Right renal pelvis (tissue), 4 donors: ENCODE results near the gene CWC27. TPM values are rescaled to one million over a fixed set of nuclear protein-coding genes. Genes with fewer than 3 reads are reported as not detected.

ENCODE experiments used
- DNase-seq, 4 donors: peaks; one replicate each; pipeline ENCODE4 v3.0.0-alpha.2; 2013; ENCODE audit warnings: low read depth in 4 of 4, low spot score in 3 of 4, missing footprints in 1 of 4
- polyA plus RNA-seq, 4 donors: library from polyadenylated mRNA; unstranded; fragments of 120-200 nt; gene quantifications; one replicate each; pipeline ENCODE4 v1.2.1, GENCODE V29; 2013; ENCODE audit not compliant: insufficient read length in 4 of 4

Gene CWC27
- polyA plus RNA-seq, 4 donors: 35.9 to 44.0 (median 42.8) TPM

DNA sequence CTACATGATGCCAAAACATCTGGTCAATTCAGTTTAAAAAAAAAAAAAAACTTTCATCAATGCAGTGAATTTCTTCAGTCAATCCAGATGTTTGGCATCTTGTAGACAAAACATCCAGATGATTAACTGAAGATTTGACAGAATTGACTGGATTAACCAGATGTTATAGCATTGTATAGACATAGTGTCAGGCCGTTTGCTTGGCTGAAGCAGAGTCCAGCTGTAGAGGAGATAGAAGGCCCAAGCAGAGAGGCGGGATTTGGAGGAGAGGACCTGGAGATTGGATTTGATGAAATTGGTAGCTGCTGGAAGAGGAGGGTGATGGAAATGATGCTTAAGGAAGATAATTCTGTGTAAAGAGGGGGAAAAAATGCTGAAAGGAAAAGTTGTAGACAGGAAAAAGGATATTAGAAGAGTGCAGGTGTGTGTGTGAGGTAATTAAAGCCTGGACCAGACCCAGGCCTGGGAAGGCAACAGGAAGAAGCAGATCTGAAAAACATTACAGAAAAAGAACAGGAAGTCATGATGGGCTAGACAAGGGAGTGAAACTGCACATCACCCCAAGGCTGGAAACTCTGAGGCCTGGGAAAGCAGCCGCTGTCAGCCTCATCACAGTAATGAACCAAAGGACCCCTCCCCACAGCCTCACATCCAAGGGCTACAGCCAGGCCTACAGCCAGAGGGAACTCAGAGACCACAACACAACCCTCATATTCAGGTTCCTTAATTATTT lies 258.3 kb downstream of the CWC27 start:
- DNase-seq: no peak

DNA sequence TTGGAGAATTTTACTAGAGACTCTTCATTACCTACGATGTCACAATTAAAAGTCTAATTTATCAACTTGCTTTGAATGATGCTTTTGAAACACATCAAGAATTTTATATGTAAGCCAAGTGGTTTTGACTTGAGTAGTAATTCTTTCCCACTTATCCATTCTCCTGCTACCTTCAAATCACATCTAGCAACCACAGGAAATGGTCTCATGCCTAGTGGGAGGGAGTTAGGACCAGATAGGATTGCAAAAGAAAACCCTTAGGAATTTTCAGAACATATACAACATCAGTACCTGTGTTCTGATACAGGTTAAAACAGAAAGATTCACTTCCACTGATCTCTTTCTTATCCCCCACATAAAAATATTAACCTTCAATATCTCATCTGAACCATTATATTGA lies 260.4 kb downstream of the CWC27 start:
- no peak for DNase-seq

DNA sequence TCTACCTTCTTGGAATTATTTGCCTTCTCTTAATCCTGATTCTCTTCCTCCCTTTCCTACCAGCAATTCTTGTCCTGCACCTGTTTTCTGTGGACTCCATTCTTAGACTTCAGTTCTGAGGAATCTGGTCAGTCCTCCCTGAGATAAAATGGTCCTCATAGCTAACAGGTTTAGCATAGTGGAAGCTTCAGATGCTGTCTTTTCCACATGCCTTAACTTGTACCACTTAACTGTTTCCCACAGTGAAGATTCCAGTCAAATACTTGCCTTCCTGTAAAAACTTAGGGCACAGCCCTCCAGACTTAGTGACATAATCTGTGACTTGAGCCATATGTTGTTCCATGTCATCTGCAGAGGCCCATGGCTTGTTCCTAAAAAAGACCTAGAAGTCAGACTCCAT lies 261.3 kb downstream of the CWC27 start:
- DNase-seq: no peak

DNA sequence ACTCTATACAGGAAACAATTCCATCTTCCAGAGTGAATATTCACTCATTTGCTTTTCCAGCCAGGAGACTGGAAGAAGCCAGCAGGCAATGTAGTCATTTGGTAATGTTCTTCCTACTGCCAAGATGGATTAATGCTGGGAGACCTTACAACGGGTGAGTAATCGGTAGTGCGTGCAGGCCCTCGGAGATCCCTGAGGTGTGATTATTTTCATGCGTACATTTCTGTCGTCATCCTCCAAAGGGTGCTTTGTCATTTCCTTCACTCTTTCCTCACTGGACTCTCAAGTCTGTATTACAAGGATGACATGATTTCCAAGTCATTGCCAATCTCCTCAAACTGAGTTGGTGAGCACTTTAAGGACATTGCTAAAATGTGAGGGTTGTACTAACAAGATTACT lies 263.5 kb downstream of the CWC27 start:
- no peak for DNase-seq

DNA sequence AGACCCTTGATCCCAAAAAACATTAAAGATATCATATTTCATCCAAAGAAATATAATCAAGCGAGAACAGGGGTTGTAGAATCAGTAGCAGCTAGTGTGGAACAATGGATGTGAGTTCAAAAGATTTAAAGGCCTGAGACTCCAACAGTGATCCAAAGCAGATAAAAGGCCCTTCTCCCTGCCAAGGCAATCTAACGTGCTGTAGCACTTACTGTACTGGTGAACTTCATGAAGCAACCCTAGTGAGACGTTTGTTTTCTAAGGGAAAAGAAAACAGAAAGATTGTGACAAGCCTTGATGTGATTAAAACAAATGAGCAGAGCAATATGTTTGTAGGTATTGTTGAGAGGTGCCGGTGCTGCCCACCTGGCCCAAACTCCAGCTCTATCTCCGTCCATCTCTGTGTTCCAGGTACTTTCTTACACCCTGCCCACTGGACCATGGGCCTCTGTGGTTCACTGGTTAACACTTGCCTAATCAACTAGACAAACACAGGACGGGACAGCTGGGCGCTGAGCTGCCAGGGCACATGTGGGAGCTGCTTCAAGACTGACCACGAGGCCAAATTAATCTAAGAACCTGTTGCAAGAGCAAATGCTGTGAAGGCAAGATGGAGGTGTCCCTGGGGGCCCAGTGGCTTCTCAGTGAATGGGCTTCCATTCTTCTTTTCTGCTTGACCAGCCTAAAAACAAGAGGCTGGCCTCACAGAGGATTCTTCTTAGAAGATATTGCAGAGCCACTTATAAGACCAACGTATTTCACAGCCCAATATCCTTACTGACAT lies 265.5 kb downstream of the CWC27 start:
- no peak for DNase-seq

DNA sequence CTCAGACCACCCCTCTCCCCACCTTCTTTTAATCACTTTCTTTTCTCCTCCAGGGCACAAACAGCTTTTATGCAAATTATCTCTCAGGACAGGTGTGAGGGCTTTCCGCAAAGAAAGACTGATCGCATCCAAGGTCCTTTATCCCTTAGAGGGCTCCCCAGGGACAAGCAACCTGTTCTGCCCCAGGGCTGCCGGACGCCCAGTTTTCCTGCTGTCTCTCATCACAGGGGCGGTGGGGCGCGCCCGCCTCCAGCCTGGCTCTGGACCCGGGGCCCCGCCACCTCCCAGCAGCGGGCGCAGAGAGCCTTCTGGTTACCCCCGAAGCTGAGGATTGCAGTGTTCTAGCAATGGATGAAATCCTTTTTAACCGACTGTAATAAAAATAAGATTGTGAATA lies 266.1 kb downstream of the CWC27 start:
- no peak for DNase-seq

DNA sequence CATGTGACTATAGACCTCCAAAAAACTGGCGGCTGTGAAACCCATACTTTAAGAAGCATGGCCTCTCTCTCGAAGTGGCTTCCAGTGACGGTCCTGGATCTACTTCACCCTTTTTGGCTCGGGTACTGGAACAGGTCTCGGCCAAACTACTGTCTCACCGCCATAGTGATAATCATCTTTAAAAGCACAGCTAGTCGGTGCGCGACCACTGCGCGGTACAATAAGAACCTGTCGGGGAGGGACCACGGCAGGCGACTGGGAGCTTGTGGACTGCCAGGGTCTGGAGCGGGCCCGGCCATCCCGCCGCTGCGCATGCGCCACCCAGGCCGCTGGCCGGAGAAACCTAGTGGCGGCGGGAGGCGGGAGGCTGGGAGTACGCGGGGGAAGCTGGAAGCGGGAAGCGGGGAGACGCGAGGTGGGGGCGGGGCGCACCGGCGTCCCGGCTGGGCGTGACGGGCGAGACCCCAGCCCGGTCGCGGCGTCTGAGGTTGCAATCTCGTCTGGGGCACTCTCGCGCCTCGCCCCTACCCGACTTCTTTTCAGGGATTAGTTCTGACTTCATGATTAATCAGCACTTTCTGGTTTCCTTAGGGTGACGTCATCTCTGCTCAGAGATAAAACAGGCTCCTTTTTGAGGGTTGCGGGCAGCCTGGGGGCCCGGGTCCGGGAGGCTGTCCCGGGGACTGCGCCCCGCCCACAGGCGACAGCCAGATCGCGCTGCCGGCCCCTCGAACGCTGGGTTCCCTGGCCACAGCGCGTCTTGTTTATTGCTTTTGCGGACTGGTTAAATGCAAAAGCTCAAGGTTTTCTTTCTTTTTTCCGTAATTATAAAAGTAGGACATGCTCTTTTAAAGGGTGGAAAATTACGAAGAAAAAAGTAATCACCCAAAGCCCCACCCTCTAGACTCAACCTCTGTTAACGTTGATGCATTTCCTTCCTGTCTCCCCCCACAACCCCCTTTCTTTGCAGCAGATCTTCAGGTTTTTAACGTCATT lies 266.8 kb downstream of the CWC27 start:
- DNase-seq: peak; percentile 72 to 83 (median 80)

DNA sequence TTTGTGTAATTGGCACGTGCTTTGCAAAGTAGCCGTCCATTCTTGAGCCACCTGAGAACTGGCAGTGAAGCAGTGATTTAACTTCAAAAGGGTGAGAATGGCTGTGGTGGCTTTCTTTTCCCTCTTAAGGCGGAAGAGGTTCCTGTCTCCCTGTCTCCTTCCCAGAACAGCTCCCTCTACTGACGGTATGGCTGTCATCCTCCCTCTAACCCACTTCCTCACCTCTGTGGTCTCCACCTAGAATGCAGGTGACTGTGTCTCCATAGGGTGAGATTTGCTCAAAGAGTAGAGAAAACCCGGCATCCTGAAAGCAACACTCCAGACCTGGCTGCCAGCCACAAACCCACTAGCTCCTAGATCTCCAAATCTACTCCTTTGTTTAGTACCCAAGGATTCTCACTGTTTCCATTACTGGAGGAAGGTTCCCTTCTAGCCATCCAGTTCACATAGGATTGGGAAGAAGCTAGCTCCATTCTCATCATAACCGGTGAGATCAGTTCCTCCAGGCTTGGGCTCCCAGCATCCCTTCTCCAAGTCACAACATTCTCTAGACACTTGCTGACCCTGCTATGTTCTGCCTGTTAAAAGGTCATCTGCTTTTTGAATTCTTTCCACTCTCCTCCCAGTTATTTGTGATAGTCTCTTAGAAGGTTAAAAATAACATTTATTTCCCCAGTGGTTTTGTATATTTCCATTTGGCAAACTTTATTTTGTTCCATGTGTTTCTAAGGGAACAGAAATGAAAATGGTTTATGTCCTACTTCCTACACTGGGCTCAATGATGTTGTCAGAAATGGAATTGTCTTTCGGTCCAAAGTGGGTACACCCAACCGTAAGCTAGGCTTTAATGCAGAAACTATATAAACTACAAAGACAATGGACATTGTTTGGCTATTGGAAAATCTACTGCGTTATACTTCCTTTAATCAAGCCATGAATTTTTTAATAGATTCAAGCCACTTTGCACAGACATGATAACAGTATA lies 269.4 kb downstream of the CWC27 start:
- DNase-seq: no peak

DNA sequence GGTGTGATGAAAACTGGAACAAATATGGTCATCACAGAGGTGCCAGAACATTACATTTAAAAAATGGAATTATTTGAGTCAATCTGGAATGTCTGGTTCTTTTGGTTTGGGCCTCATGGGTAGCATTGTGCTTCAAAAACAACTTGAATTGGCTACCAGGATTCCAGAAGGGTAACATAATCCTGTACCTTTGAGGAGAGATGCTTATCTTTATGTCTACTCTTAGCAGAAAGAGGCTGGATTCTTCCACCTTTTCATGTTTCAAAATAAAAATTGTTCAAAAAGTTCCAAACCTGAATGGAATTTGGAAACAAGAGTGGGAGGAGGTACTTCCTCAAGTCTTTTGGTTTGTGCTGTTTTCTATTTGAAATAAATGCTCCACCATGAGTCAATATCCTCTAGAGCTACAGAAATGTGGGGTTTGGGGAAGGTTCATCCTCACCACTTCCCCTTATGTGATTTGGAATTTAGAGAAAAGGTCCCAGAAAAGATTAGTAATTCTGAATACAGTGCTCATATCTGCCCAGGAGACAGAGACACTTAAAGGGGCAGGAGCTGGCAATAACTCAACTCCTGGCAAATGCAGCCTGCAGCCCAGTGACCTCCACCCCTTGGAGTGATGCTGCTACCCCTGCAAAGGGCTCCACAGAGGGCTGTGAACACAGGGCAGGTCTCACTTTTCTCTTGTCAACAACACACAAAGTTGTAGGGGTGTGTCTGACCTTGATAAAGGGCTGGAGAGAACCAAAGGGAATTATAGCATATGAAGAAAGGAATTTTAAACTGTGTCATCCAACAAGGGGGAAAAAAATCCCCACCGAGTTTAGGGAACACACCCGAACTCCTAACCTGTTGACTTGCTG lies 272.8 kb downstream of the CWC27 start:
- DNase-seq: no peak

DNA sequence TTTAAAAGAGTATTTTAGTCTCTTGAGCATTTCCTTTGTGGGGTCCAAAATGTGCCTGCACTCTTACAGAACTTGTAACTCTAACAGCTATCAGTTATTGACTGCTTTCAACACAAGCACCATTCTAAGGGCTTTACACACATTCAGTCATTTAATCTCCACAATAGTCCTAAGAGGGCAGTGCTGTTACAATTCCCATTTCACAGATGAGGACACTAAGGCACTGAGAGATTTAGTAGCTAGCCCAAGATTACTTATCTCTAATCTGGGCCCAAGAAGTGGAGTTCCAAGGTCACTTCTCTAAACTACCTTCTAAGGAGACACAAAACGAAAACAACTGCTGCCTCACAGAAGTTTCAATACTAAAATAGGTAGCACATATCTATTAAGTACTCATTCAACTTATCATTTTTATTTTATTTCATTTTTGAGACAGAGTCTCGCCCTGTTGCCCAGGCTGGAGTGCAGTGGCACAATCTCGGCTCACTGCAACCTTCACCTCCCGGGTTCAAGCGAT lies 275.2 kb downstream of the CWC27 start:
- DNase-seq: no peak

DNA sequence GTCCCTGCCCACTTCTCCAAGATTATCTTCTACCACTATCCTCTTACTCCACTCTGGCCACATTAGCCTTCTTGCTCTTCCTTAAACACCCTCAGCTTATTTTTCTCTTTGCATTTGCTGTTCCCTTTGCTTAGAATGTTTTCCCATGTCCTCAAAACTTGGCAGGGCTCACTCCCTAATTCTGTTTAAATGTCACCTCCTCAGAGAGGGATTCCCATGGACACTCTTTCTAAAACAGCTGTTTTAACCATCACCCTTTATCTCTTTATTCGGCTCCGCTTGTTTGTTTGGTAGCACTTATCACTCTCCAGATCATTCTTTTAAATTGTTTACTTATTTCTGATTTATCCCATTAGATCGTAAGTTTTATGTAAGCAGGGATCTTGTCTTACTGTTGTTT lies 278.5 kb downstream of the CWC27 start:
- no peak for DNase-seq

DNA sequence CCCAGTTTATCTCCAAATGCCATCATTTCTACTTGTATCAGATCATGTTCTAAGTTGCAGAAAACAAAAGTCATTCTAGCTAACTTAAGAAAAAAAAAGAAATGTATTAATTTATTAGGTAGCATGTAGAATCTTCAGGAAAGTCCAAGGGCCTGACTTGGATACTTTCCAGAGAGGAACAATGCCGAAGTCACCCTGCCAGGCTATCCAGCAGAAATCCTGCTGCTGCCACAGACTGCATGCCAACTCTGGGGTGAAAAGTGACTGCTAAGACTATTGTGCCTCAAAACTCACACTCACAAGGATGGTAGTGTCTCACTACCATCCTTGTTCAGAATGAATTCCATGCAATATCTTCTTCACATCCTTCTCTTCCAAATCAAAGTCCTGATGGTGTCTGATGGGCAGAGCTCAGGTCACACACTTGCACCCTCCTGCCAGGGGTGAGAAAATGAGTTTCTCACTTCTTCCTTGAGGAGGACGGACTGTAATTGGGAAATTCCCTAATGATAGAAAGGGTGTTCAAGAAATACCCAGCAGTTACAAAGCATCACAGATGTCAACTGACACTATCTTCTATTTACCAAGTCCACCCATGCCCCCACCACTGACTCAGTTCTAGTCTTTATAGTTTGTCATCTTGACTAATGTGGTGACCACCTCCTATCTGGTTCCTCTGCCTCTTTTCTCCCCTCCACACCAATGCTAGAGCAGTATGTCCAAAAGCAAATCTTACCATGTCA lies 279.4 kb downstream of the CWC27 start:
- no peak for DNase-seq

DNA sequence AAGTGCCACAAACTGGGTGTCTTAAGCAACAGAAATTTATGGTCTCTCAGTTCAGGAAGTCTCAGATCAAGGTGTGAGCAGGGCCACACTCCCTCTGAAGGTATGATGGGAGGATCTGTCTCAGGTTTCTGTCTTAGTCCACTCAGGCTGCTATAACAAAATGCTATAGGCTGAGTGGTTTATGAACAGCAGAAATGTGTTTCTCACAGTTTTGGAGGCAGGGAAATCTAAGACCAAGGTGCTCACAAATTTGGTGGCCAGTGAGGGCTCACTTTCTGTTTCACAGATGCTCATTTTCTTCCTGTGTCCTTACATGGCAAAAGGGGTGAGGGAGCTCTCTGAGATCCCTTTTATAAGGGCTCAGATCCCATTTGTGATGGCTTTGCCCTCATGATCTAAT lies 281.4 kb downstream of the CWC27 start:
- DNase-seq: no peak

DNA sequence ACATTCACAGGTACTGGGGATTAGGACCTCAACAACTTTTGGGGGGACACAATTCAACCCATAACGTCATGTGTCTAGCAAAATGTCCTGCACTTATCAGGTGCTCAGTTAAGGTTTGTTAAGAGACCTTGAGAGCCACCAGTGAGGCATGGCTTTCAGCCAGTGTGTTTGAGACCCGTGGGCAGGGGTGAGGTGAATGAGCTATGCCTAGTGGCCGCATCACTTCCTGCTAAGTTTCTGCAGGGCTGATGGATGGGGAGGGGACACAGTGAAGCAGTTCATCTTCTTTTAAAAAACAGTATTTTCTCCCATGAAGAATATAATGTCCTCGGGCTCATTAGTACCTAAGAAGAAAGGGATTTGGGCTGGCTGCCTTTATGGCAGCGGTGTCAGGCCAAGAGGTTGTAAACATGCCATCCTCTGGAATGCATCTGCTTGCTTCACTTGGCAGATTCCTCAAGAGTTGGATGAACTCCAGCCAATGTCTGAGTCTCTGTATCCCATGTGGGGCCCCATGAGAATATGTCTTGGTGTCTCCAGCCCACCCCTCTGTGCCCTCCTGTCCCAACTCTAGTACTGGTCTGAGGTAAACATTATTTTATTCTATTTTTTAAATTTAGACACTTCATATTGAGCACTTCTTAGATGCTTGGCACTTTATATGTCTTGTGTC lies 282.2 kb downstream of the CWC27 start:
- DNase-seq: no peak

DNA sequence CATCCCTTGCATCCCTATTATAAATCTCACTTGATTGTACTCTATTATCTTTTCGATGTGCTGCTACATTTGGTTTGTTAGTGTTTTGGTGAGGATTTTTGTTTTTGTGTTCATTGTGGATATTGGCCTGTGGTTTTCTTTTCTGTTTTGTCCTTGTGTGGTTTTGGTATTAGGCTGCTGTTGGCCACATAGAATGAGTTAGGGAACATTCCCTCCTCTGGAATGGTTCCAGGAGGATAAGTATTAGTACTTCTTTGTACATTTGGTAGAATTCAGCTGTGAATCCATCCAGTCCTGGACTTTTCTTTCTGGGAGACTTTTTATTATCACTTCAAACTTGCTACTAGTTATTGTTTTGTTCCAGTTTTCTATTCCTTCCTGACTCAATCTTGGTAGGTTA lies 287.2 kb downstream of the CWC27 start:
- no peak for DNase-seq

DNA sequence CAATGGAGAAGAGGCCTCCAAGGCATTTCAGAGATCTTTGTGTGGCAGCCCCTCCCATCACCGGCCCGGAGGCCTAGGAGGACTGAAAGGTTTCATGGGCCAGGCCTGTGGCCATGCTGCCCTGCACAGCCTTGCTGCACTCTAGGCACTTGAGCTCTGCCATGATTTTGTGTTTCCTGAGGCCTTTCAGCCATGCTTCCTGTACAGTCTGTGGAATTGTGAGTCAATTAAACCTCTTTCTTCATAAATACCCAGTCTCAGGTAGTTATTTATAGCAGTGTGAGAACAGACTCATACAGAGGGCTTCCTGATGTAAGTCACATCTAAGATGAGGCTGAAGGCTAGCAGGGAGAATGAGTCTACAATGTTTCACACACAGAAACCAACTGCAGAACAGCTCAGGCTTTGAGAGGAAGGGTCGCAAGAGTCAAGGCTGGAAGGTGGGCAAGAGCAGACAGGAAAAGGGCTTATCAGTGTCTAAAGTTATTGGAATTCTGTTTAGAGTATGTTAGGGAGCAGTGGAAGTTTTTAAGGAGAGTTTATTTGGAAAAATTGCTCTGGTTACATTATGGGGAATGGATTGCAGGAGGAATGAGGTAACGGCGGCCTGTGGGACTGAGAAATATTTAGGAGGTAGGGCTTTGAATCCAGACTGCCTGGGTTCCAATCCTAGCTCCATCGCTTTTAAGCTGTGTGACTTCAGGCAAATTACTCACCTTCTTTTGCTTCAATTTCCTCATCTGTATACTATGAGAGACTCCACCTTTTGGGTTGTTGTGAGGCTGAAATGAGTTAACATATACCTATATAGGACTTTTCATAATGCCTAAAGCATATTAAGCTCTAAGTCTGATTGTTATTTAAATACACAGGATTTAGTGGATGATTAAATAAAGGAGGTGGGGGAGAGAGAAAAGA lies 291.2 kb downstream of the CWC27 start:
- DNase-seq: no peak
